Esophagus muscularis mucosa (tissue), 4 donors: ENCODE results near the gene FLG2. TPM values are rescaled to one million over a fixed set of nuclear protein-coding genes. Genes with fewer than 3 reads are reported as not detected.
"Not testable (repeated sequence)": the region's sequence is repeated elsewhere in the genome, so short reads cannot be mapped to it uniquely, and the experiment has no call there.

ENCODE experiments used
- DNase-seq: peaks from one replicate; pipeline ENCODE4 v3.0.0-alpha.2; 2017; ENCODE audit errors: extremely low spot score
- H3K27ac ChIP-seq, 4 donors: fragments of 200-600 bp; sonication (generic); replicated peaks in 1 of 4; 1 replicate in 3 of 4; 2 replicates in 1 of 4; pipeline ENCODE4 v1.5.1; 2016 to 2019; ENCODE audit warnings: mild to moderate bottlenecking in 1 of 4
- H3K27me3 ChIP-seq, 4 donors: fragments of 200-600 bp; sonication (generic); one replicate each; pipeline versions ENCODE4 v1.5.1 to v1.6.0; 2016 to 2019
- H3K36me3 ChIP-seq, 4 donors: fragments of 200-600 bp; sonication (generic); one replicate each; pipeline ENCODE4 v1.5.1; 2016 to 2019
- H3K4me1 ChIP-seq, 4 donors: fragments of 200-600 bp; sonication (generic); one replicate each; pipeline ENCODE4 v1.5.1; 2016 to 2019
- H3K4me3 ChIP-seq, 4 donors: fragments of 200-600 bp; sonication (generic); 1 replicate in 2 of 4; 2 replicates in 2 of 4; pipeline ENCODE4 v1.5.1; 2016 to 2019; ENCODE audit warnings: mild to moderate bottlenecking in 4 of 4, moderate library complexity in 1 of 4
- H3K9me3 ChIP-seq, 4 donors: fragments of 200-600 bp; sonication (generic); 1 replicate in 3 of 4; 2 replicates in 1 of 4; pipeline ENCODE4 v1.5.1; 2016 to 2019
- CTCF ChIP-seq, 3 experiments: fragments of 200-600 bp in 2 of 3; fragments of 450-650 bp in 1 of 3; sonication (generic) in 2 of 3; IDR thresholded peaks; one replicate each; pipeline ENCODE4 v1.5.1; 2017 to 2019; ENCODE audit warnings: antibody characterized with exemption in 3 of 3, mild to moderate bottlenecking in 2 of 3, moderate library complexity in 1 of 3
- EP300 ChIP-seq: sonication (generic); formaldehyde crosslinking; IDR thresholded peaks from one replicate; pipeline ENCODE4 v1.6.1; 2017; ENCODE audit warnings: antibody characterized with exemption
- POLR2A ChIP-seq: fragments of 450-650 bp; IDR thresholded peaks from one replicate; pipeline ENCODE4 v1.6.1; 2017; ENCODE audit warnings: antibody characterized with exemption, moderate library complexity, mild to moderate bottlenecking, low read depth
- POLR2AphosphoS5 ChIP-seq, 2 donors: sonication (generic); formaldehyde crosslinking; IDR thresholded peaks; one replicate each; pipeline ENCODE4 v1.6.1; 2017; ENCODE audit warnings: antibody characterized with exemption in 2 of 2
- WGBS: methylation state at CpG from one replicate; pipeline ENCODE4 v1.1.5; 2018; 5-methylcytosine and 5-hydroxymethylcytosine counted together
- intact Hi-C: fragments of 100-400 bp; cut with DNase I; formaldehyde crosslinking; loops from one replicate; pipeline ENCODE4 v1.15.1; 2023
- small RNA-seq, 3 donors: library from RNA; depleted of rRNA; stranded (forward); fragments of <200 nt; gene quantifications; one replicate each; pipeline ENCODE3, GENCODE V24; 2016
- total RNA-seq, 4 donors: library from RNA; depleted of rRNA; stranded (reverse); fragments of >200 nt; gene quantifications; one replicate each; pipeline versions ENCODE4 v1.1.0 to v1.2.1, GENCODE V29; 2016

FLG2 gene
- total RNA-seq, 4 donors from 2014 or later, result not detected

- no peak for DNase-seq
- intact Hi-C loops, result no loop called here
- Histone ChIP-seq H3K27me3 (no peaks in the 10 kb centered on the region), H3K27ac (no peak overlapping the region), H3K36me3 (peaks cover 0 to 17% (median 0%) of the 10 kb centered on the region in 4 donors), H3K9me3 (peaks cover 0 to 16% (median 0%) of the 10 kb centered on the region in 4 donors), H3K4me3 (no peak overlapping the region), H3K4me1 (no peaks in the 10 kb centered on the region)
- WGBS, result 95% methylated on average over 6 of the region's 9 CpGs
- TF ChIP-seq EP300 (no peak), CTCF (IDR thresholded peaks at IDR 0.05) (no peak), POLR2A (no peak), POLR2AphosphoS5 (IDR thresholded peaks at IDR 0.05) (no peak)
Observed at GRCh38 chr1:152309955-152310354, 49.9 kb downstream of the FLG2 start.

DNA sequence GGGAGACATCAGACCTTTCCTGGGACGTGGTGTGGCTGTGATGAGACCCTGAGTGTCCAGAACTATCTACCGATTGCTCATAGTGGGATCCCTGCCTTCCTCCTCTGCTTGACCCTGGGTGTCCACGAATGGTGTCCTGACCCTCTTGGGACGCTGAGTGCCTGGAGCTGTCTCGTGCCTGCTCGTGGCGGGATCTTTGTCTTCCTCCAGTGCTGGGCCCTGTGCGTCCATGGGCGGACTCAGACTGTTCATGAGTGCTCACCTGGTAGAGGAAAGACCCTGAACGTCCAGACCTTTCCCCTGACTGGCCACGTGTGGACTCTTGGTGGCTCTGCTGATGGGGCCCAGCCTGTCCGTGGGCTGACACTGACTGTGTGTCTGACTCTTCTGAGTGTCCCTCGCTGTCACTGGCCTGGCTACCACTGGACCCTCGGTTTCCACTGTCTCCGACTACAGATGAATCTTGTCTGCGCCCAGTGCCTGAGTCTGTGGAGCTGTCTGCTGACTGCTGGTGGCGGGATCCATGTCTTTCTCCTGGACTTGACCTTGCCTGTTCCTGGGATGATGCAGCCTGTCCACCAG, 50.4 kb downstream of the FLG2 start:
- peaks cover 0 to 16% (median 0%) of the 10 kb centered on the region in 4 donors for H3K9me3 ChIP-seq
- H3K4me1 ChIP-seq, H3K4me3 ChIP-seq, H3K27ac ChIP-seq, intact Hi-C loops, DNase-seq, H3K27me3 ChIP-seq: not testable (repeated sequence)
- WGBS, result 79% methylated on average over 16 of the region's 17 CpGs
- peaks cover 0 to 17% (median 0%) of the 10 kb centered on the region in 4 donors for H3K36me3 ChIP-seq

GRCh38 chr1:152308758-152309157, 51.0 kb downstream of the FLG2 start:
- DNase-seq, H3K27me3 ChIP-seq, H3K4me3 ChIP-seq, intact Hi-C loops, H3K4me1 ChIP-seq, H3K27ac ChIP-seq: not testable (repeated sequence)
- H3K9me3 ChIP-seq, result peaks cover 0 to 16% (median 0%) of the 10 kb centered on the region in 4 donors
- 77% methylated on average over 7 of the region's 7 CpGs for WGBS
- H3K36me3 ChIP-seq, result peaks cover 0 to 23% (median 0%) of the 10 kb centered on the region in 4 donors

DNA sequence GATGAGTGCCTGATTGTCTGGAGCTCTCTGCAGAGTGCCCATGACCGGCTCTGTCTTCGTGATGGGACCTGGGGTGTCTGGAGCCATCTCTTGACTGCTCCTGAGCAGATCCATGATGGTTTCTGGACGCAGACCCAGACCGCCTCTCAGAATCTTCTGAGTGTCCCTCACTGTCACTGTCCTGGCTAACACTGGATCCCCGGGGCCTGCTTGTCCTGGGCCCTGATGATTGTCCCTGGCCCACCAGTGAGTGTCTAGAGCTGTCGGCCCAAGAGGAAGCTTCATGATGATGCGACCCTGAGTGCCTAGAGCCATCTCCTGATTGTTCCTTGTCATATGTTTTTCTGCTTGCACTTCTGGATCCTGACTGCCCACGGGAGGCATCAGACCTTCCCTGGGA, 51.8 kb downstream of the FLG2 start:
- H3K4me1 ChIP-seq, DNase-seq, H3K27me3 ChIP-seq, H3K27ac ChIP-seq, intact Hi-C loops, H3K4me3 ChIP-seq: not testable (repeated sequence)
- peaks cover 0 to 16% (median 3%) of the 10 kb centered on the region in 4 donors for H3K9me3 ChIP-seq
- 91% methylated on average over 6 of the region's 8 CpGs for WGBS
- peaks cover 0 to 23% (median 0%) of the 10 kb centered on the region in 4 donors for H3K36me3 ChIP-seq

DNA sequence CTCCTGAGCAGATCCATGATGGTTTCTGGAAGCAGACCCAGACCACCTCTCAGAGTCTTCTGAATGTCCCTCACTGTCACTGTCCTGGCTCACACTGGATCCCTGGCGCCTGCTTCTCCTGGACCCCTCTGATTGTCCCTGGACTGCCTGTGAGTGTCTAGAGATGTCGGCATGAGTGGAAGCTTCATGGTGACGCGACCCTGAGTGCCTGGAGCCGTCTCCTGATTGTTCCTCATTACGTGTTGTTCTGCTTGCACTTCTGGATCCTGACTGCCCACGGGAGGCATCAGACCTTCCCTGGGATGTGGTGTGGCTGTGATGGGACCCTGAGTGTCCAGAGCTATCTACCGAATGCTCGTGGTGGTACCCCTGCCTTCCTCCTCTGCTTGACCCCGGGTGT, 53.7 kb downstream of the FLG2 start:
- DNase-seq, intact Hi-C loops, H3K4me3 ChIP-seq, H3K4me1 ChIP-seq, H3K27me3 ChIP-seq, H3K27ac ChIP-seq: not testable (repeated sequence)
- H3K36me3 ChIP-seq, result peaks cover 0 to 19% (median 0%) of the 10 kb centered on the region in 4 donors
- H3K9me3 ChIP-seq, result peaks cover 0 to 16% (median 5%) of the 10 kb centered on the region in 4 donors
- WGBS, result 90% methylated on average over 10 of the region's 10 CpGs

DNA sequence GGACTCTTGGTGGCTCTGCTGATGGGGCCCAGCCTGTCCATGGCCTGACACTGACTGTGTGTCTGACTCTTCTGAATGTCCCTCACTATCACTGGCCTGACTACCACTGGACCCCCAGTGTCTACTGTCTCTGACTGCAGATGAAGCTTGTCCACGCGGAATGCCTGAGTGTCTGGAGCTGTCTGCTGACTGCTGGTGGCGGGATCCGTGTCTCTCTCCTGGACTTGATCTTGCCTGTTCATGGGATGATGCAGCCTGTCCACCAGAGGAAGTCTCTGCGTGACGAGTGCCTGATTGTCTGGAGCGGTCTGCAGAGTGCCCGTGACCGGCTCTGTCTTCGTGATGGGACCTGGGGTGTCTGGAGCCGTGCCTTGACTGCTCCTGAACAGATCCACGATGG, 55.0 kb downstream of the FLG2 start:
- 100% methylated on average over 1 of the region's 12 CpGs for WGBS
- intact Hi-C loops, H3K9me3 ChIP-seq, DNase-seq, H3K27me3 ChIP-seq, H3K4me3 ChIP-seq, H3K4me1 ChIP-seq, H3K27ac ChIP-seq: not testable (repeated sequence)
- H3K36me3 ChIP-seq, result peaks cover 0 to 12% (median 0%) of the 10 kb centered on the region in 4 donors

DNA sequence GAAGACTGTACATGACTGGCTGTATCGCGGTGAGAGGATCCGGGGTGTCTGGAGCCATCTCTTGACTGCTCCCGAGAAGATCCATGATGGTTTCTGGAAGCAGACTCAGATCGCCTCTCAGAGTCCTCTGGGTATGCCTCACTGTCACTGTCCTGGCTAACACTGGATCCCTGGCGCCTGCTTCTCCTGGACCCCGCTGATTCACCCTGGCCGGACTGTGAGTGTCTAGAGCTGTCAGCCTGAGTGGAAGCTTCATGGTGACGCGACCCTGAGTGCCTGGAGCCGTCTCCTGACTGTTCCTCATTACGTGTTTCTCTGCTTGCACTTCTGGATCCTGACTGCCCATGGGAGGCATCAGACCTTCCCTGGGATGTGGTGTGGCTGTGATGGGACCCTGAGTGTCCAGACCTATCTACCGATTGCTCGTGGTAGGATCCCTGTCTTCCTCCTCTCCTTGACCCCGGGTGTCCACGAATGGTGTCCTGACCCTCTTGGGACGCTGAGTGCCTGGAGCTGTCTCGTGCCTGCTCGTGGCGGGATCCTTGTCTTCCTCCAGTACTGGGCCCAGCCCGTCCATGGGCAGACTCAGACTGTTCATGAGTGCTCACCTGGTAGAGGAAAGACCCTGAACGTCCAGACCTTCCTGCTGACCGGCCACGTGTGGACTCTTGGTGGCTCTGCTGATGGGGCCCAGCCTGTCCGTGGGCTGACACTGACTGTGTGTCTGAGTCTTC, 56.5 kb downstream of the FLG2 start:
- H3K4me1 ChIP-seq, H3K9me3 ChIP-seq, H3K27ac ChIP-seq, intact Hi-C loops, DNase-seq, H3K4me3 ChIP-seq, H3K36me3 ChIP-seq, H3K27me3 ChIP-seq: not testable (repeated sequence)
- 92% methylated on average over 18 of the region's 25 CpGs for WGBS

Small RNA genes within 50 kb of the gene (small RNA-seq; reads per million reads assigned to genes)
- gene HMGN3P1, result 0 reads per million in 3 donors

Other genes starting within 250 kb of the FLG2 start
- gene TCHH, start 244.6 kb downstream of the FLG2 start, total RNA-seq, result under 1 TPM in 3 of 4 donors, not detected in 1; under 0.01 to 0.50 (median 0.11) TPM
- not detected for gene RPTN, start 200.8 kb downstream of the FLG2 start, total RNA-seq
- not detected for gene HRNR, start 135.8 kb downstream of the FLG2 start, total RNA-seq
- gene FLG, start 34.8 kb downstream of the FLG2 start, total RNA-seq, result under 1 TPM in 1 of 4 donors, not detected in 3; under 0.01 TPM
- 1 to 10 TPM in 1 of 4 donors, under 1 TPM in 1, not detected in 2; 0.23 to 3.7 TPM for gene CRNN, start 54.3 kb upstream of the FLG2 start, total RNA-seq
- not detected for gene LCE5A, start 150.8 kb upstream of the FLG2 start, total RNA-seq
- gene CRCT1, start 154.5 kb upstream of the FLG2 start, total RNA-seq, result not detected
- gene LCE3E, start 206.8 kb upstream of the FLG2 start, total RNA-seq, result not detected
- not detected for gene LCE3D, start 220.5 kb upstream of the FLG2 start, total RNA-seq
- not detected for gene LCE3C, start 240.2 kb upstream of the FLG2 start, total RNA-seq